HEK293 (cell line): ENCODE data around the gene ZBTB44.

Experiments
- CTCF ChIP-seq: fragments of 450-650 bp; formaldehyde crosslinking; IDR thresholded peaks from 2 replicates; pipeline ENCODE4 v1.5.1; 2016; ENCODE audit warnings: missing biosample characterization, missing genetic modification characterization
- MYNN ChIP-seq: fragments of 450-650 bp; formaldehyde crosslinking; IDR thresholded peaks from 2 replicates; pipeline ENCODE4 v1.5.1; 2016; ENCODE audit warnings: missing biosample characterization, missing genetic modification characterization, borderline replicate concordance
- REPIN1 ChIP-seq: fragments of 450-650 bp; formaldehyde crosslinking; IDR thresholded peaks from 2 replicates; pipeline ENCODE4 v1.5.1; 2017; ENCODE audit warnings: missing biosample characterization, missing genetic modification characterization, low read depth
- REST ChIP-seq: fragments of 450-650 bp; formaldehyde crosslinking; IDR thresholded peaks from 2 replicates; pipeline ENCODE4 v1.5.1; 2016; ENCODE audit warnings: missing biosample characterization, missing genetic modification characterization
- TCF7L2 ChIP-seq: IDR thresholded peaks from 2 replicates; pipeline ENCODE4 v1.6.1; 2011; ENCODE audit warnings: low read depth, mild to moderate bottlenecking, inconsistent platforms, low read length, moderate library complexity, borderline replicate concordance
- TRIM28 ChIP-seq: IDR thresholded peaks from 2 replicates; pipeline ENCODE4 v1.6.1; 2011; ENCODE audit warnings: low read length, control low read depth, borderline replicate concordance
- YY1 ChIP-seq: fragments of 450-650 bp; formaldehyde crosslinking; IDR thresholded peaks from 2 replicates; pipeline ENCODE4 v1.5.1; 2018; ENCODE audit warnings: missing biosample characterization, missing genetic modification characterization
- ZNF121 ChIP-seq: fragments of 450-650 bp; formaldehyde crosslinking; IDR thresholded peaks from 2 replicates; pipeline ENCODE4 v1.5.1; 2016; ENCODE audit warnings: missing biosample characterization, missing genetic modification characterization
- ZNF24 ChIP-seq: fragments of 450-650 bp; formaldehyde crosslinking; IDR thresholded peaks from 2 replicates; pipeline ENCODE4 v1.5.1; 2016; ENCODE audit warnings: missing biosample characterization, missing genetic modification characterization
- ZNF266 ChIP-seq: fragments of 450-650 bp; formaldehyde crosslinking; IDR thresholded peaks from 2 replicates; pipeline ENCODE4 v1.5.1; 2016; ENCODE audit warnings: missing biosample characterization, missing genetic modification characterization, low read depth
- ZNF302 ChIP-seq: fragments of 450-650 bp; formaldehyde crosslinking; IDR thresholded peaks from 2 replicates; pipeline ENCODE4 v1.5.1; 2016; ENCODE audit warnings: missing biosample characterization, missing genetic modification characterization, low read depth
- ZNF398 ChIP-seq: fragments of 450-650 bp; formaldehyde crosslinking; IDR thresholded peaks from 2 replicates; pipeline ENCODE4 v1.5.1; 2017; ENCODE audit warnings: missing biosample characterization, missing genetic modification characterization
- ZNF692 ChIP-seq: fragments of 450-650 bp; formaldehyde crosslinking; IDR thresholded peaks from 2 replicates; pipeline ENCODE4 v1.5.1; 2016; ENCODE audit warnings: missing biosample characterization, missing genetic modification characterization
- ZSCAN4 ChIP-seq: fragments of 450-650 bp; formaldehyde crosslinking; IDR thresholded peaks from 2 replicates; pipeline ENCODE4 v1.5.1; 2017; ENCODE audit warnings: missing biosample characterization, missing genetic modification characterization

- TF ChIP-seq ZNF121 (tag by site-specific recombination) (no peak), YY1 (tag by site-specific recombination) (no peak), ZNF398 (tag by site-specific recombination) (no peak), ZNF266 (no peak), CTCF (no peak), ZNF692 (tag by site-specific recombination) (no peak), REST (tag by site-specific recombination) (no peak), ZSCAN4 (no peak), TCF7L2 (no peak), ZNF24 (no peak), TRIM28 (no peak), ZNF302 (tag by site-specific recombination) (no peak), MYNN (no peak), REPIN1 (tag by site-specific recombination) (no peak)
These were observed 116.4 kb downstream of the ZBTB44 start for GRCh38 chr11:130198292-130198691.
